Measurements from ENCODE around the gene CTNNA2. TPM values are rescaled to one million over a fixed set of nuclear protein-coding genes. Genes with fewer than 3 reads are reported as not detected.

Gene CTNNA2
- total and polyA plus RNA-seq, 9 of the 15 experiments (the other 6 are each of a cell fraction or from before 2014, with no cell fraction given): 0.03 to 0.40 (median 0.15) TPM

GRCh38 chr2:80361904-80362303 lies 849.1 kb downstream of the CTNNA2 start (continued):
- TF ChIP-seq IRF1 (CRISPR knock-in tag; IDR thresholded peaks at IDR 0.05; ENCODE audit: borderline replicate concordance) (no peak), RCOR1 (IDR thresholded peaks at IDR 0.05; ENCODE audit: borderline replicate concordance in 1 of 2, low read depth in 2 of 2, low read length in 2 of 2) (peak in 1 of 2 experiments; percentile 75; a peak in 1 of 4 replicates), ZNF280B (CRISPR knock-in tag; IDR thresholded peaks at IDR 0.05) (no peak), ZNF518B (CRISPR knock-in tag; IDR thresholded peaks at IDR 0.05) (no peak), ZEB2 (IDR thresholded peaks at IDR 0.05) (no peak), CXXC5 (CRISPR knock-in tag; IDR thresholded peaks at IDR 0.05) (no peak), ZNF778 (CRISPR knock-in tag; IDR thresholded peaks at IDR 0.05) (no peak), ZNF57 (CRISPR knock-in tag; IDR thresholded peaks at IDR 0.05) (no peak), CTBP1 (IDR thresholded peaks at IDR 0.05; ENCODE audit: borderline replicate concordance) (peak; percentile 74; the same call in 1 of the 2 replicates), MIER1 (IDR thresholded peaks at IDR 0.05; ENCODE audit: low read depth) (no peak), ARID1B (IDR thresholded peaks at IDR 0.05) (peak; percentile 77), ZNF253 (CRISPR knock-in tag; conservative IDR thresholded peaks at IDR 0.05) (no peak), KLF16 (IDR thresholded peaks at IDR 0.05) (peak; percentile 50; the same call in 1 of the 2 replicates), ATF1 (CRISPR knock-in tag; IDR thresholded peaks at IDR 0.05) (no peak), ATF1 (tag; IDR thresholded peaks at IDR 0.05) (peak; percentile 21; the same call in 1 of the 2 replicates)

All from K562 (cell line).